HG02943 (cell line): ENCODE measurements around the gene PLD3.
"Not testable (repeated sequence)": the region's sequence is repeated elsewhere in the genome, so short reads cannot be mapped to it uniquely, and the experiment has no call there.

Source experiments
- ATAC-seq: cut with Tn5 transposase; IDR thresholded peaks from one replicate; pipeline ENCODE4 v1.9.1; 2021; ENCODE audit warnings: mild to moderate bottlenecking, low read depth, moderate library complexity; ENCODE audit not compliant: unreplicated experiment

The PLD3 gene

DNA sequence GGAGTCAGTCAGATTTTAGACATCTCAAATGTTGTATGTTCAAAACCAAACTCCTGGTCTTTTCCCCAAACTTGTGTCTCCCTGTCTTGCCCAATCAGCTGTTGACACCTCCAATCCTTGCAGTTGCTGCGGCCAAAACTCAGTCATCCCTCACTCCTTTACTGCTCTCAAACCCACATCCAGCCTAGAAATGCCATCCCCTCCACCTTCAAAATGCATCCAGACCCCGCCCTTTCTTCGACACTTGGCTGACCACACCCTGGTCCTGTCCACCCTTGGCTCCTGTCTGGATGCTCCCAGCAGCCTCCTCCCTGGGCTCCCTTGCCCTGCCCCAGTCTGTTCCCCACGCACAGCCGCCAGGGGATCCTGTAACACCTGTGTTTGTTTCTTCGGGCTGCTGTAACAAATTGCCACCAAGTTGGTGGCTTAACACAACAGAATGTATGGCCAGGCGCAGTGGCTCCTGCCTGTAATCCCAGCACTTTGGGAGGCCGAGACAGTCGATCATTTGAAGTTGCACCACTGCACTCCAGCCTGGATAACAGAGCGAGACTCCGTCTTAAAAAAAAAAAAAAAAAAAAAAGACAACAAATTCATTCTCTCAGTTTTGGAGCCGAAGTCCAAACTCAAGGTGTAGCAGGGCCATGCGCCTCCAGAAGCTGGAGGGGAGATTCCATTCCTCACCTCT is 11.7 kb downstream of the PLD3 start:
- no peak for ATAC-seq

DNA sequence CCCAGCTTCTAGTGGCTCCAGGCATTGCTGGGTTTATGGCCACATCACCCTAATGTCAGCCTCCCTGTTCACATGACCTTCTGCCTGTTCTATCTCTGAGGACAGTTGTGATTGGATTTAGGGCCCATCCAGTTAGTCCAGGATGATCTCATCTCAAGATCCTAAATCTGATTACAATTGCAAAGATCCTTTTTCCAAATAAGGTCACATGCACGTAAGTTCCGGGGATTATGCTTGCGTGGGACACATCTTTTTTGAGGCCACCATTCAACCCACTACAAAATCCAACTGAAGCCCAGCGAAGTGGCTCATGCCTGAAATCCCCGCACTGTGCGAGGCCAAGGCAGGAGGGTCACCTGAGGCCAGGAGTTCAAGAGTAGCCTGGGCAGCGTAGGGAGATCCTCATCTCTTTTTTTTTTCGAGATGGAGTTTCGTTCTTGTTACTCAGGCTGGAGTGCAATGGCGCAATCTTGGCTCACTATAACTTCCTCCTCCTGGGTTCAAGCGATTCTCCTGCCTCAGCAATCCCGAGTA is 12.3 kb downstream of the PLD3 start:
- ATAC-seq, result no peak

GRCh38 chr19:40362160-40362559 is 13.7 kb downstream of the PLD3 start:
- ATAC-seq, result no peak

DNA sequence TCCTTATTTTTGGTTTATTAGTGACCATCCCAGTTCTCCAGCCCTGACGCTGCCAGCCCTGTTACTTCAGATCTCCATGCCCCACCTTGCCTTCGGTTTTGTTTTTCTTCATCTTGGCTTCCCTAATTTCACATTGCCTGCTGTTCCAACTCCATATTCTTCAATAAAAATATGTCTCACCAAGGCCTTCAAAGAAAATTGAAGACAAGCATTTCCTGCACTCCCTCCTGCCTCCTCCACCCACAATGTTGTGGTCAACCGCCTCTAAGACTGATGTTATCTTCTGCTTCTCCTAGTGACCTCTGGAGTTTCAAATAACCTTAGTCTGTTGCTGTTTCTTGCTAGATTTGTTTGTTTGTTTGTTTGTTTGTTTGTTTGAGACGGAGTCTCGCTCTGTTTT is 14.6 kb downstream of the PLD3 start:
- no peak for ATAC-seq

- ATAC-seq, result no peak
Observed at GRCh38 chr19:40365010-40365409, 16.5 kb downstream of the PLD3 start.

DNA sequence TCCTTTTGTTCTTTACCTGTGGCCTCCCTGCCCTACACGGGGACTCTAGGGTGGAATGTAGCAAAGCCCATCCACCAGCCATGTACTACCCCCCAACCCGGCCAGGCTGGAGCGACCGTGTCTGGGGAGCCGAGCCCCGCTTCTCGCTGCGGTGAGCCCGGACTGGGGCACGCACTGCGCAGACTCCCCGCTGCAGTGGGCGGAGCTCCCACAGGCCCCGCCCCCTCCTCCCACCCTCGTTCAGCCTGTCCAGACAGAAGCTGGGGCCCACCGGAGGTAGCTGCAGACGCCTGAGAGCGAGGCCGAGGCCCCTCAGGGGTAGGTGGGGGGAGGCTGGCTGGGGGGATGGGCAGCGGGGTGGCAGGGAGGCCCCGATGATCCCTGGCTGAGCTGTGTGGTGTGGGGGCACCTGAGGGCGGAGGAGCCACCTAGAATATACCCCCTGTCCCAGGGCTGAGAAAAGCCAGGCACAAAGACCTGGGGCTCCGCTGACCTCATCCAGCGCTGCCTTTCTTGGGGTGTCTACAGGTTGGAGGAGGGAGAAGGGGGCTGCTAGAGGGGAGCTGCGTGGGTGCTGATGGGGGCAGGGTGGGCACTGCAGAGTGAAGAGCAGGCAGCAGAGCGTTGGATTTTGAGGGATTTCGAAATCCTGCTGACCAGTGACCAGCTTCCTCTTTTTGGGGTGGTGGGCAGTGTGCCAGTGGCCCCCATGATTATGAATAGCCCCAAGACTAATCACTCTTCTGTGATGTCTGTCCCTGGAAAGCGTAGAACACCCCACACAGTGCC is 17.3 kb downstream of the PLD3 start:
- no peak for ATAC-seq

DNA sequence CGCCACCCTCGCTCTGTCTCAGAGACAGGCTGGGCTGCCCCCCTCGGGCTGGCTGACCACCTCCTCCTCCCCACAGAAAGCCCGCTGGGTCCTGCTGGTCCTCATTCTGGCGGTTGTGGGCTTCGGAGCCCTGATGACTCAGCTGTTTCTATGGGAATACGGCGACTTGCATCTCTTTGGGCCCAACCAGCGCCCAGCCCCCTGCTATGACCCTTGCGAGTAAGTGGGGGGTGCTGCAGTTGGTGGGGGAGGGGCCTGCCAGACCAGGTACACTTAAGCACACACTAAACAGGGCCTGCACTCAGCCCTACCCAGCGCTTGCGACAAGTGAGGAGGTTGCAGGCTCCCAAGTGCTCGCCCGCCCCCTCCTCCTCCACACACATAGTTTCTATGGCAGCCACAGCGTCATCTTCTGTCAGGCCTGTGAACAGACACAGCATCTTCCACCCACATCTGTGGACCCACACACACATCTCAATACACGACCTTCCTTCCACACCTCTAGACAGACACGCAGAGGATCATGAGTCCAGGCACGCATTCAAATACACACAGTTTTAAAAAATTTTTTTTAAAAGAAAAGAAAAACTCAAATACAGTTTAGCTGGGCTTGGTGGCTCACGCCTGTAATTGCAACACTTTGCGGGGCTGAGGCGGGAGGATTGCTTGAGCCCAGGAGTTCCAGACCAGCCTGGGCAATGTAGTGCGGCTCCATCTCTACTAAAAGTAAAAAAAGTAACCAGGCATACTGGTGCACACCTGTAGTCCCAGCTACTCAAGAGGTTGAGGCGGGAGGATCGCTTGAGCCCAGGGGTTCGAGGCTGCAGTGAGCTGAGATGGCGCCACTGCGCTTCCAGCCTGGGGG is 18.4 kb downstream of the PLD3 start:
- ATAC-seq, result no peak

DNA sequence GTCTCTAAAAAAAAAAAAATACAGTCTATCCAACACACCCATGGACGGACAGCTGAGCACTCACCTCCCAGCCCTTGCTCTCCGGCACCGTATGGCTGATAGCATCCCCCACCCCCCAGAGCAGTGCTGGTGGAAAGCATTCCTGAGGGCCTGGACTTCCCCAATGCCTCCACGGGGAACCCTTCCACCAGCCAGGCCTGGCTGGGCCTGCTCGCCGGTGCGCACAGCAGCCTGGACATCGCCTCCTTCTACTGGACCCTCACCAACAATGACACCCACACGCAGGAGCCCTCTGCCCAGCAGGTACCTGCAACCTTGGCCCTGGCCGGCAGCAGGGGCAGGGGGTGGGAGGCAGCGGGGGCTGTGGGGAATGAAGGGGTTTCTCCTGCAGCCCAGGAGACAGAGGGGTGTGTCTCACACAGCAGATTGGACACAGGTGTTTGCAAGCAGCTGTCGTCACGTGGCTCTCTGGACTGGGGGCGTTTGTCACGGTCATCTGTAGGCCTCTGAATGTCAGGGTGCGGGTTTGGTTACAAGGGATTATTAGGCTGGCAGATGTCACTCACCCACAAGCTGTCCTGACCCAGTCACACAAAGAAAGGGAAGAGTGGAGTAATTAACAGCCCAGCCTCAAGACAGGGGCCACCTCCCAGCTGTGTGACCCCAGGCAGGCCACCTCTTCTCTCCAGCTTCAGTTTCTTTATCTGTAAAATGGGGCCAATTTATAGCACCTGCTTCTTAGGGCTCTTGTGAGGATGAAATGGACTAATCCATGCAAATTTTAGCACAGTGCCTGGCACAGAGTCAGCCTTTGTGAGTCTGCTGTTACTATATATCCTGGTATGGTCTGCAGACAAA is 19.3 kb downstream of the PLD3 start:
- no peak for ATAC-seq

- no peak for ATAC-seq
Observed at GRCh38 chr19:40369797-40370196, 21.3 kb downstream of the PLD3 start.

- not testable (repeated sequence) for ATAC-seq
Observed at GRCh38 chr19:40370253-40370652, 21.8 kb downstream of the PLD3 start.

DNA sequence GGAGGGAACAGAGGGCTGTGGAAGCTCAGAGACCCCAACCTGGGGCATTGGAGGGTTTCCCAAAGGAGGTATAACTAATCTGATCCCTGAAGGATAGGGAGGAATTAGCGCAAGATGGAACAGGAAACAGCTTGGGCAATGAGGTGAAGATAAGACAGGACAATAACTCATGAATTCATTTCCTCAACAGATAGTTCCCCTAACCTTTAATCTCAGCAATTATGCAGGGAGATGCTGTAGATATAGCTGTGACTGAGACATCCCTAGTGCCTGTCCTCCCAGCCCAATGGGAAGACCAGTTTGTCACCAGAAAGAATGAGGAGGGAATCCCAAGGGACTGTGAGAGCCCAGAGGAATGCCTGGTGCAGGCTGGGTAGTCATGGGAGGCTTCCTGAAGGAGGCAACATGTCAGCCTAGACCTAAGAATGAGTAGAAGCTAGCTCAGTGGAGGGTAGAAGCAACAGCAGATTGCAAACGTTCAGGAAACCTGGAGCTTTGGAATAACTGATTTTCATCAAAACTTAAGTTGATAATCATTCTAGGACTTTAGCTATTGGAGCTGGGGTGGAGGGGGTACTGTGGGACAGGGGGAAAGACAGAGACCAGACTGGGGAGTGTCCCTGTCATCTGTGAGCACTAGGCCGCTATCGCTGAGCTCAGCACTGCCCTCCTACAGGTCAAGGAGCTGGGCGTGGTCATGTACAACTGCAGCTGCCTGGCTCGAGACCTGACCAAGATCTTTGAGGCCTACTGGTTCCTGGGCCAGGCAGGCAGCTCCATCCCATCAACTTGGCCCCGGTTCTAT is 22.7 kb downstream of the PLD3 start:
- no peak for ATAC-seq

- ATAC-seq, result no peak
Observed at GRCh38 chr19:40371802-40372122, 23.3 kb downstream of the PLD3 start.

DNA sequence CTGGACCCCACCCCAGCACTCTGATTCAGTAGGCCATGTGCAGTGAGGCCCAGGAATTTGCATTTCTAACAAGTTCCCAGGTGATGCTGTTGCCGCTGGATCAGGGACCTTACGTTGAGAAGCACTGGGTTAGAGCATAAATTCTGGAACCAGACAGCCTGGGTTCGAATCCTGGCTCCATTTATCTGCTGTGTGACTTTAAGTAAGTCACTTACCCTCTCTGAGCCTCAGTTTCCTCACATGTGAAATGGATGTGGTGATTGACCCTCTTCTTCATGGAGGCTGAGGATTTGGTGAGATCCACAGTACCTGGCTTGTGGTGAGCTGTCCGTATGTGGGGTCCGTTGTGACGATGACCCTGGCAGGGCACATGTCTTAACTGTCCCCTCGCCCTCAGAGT is 25.6 kb downstream of the PLD3 start:
- no peak for ATAC-seq

DNA sequence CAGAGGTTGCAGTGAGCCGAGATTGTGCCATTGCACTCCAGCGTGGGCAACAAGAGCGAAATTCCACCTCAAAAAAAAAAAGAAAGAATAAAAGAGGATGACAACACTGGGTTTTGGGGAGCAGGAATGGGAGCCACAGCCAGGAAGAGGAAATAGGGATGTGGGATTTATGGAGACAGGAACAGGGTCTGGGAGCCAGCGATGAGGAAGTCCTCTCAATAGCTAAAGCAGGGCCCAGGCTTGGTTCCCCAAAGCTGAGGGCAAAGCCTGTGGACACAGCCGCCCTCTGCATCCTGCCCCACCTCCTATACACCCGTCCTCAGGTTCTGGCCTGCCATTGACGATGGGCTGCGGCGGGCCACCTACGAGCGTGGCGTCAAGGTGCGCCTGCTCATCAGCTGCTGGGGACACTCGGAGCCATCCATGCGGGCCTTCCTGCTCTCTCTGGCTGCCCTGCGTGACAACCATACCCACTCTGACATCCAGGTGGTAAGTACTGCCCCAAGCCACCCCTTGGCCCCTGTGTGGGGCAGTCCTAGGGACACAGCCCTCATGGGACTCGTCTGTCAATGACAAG is 27.9 kb downstream of the PLD3 start:
- ATAC-seq, result no peak

DNA sequence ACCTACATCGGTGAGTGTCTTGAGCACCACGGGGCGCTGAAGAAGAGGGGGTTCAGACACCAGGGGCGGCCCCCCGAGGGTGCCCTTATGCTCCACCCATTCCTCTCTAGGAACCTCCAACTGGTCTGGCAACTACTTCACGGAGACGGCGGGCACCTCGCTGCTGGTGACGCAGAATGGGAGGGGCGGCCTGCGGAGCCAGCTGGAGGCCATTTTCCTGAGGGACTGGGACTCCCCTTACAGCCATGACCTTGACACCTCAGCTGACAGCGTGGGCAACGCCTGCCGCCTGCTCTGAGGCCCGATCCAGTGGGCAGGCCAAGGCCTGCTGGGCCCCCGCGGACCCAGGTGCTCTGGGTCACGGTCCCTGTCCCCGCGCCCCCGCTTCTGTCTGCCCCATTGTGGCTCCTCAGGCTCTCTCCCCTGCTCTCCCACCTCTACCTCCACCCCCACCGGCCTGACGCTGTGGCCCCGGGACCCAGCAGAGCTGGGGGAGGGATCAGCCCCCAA is 29.4 kb downstream of the PLD3 start:
- no peak for ATAC-seq

DNA sequence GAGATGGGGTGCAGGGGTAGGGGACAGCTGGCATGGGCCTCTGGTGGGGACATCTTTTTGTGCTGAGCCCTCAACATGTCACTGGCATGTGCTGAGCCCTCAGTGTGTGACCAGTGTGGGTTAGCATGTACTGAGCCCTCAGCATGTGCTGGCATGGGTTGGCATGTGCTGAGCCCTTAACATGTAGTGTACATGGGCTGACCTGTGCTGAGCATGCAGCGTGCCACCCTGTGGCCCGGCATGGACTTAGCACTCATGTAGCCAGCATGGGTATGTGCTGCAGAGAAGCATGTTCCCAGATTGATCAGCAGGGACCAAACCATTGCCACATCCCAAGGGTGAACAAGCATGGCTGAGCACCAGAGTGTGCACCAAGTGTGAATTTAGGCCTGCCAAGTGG is 30.0 kb downstream of the PLD3 start:
- no peak for ATAC-seq

- no peak for ATAC-seq
Observed at GRCh38 chr19:40379446-40380198, 31.1 kb downstream of the PLD3 start.
